CD14-positive monocyte (primary cell): ENCODE results near the gene ITPR2. TPM values are rescaled to one million over a fixed set of nuclear protein-coding genes. Genes with fewer than 3 reads are reported as not detected.

Source experiments
- DNase-seq, 3 donors: peaks; one replicate each; pipeline ENCODE4 v3.0.0-alpha.2; 2011 to 2022
- H2AFZ ChIP-seq: 2 replicates; pipeline ENCODE4 v1.6.0; 2012; ENCODE audit warnings: mild to moderate bottlenecking, low read depth, low read length, inconsistent platforms; ENCODE audit not compliant: insufficient read depth, poor library complexity, severe bottlenecking
- H3K27ac ChIP-seq, 2 donors: 1 replicate in 1 of 2; 2 replicates in 1 of 2; pipeline ENCODE4 v1.5.1; 2012 to 2013; ENCODE audit warnings: low read length in 2 of 2, control low read depth in 1 of 2, inconsistent platforms in 1 of 2, low read depth in 1 of 2, mild to moderate bottlenecking in 1 of 2
- H3K27me3 ChIP-seq, 2 donors: one replicate each; pipeline versions ENCODE4 v1.6.0 to v1.6.1; 2011 to 2013; ENCODE audit warnings: low read length in 2 of 2; ENCODE audit not compliant: control insufficient read depth in 2 of 2, insufficient read depth in 2 of 2
- H3K36me3 ChIP-seq, 2 donors: replicated peaks in 1 of 2; 1 replicate in 1 of 2; 2 replicates in 1 of 2; pipeline versions ENCODE4 v1.5.1 to v1.6.1; 2012 to 2013; ENCODE audit warnings: low read length in 2 of 2, control low read depth in 1 of 2, inconsistent platforms in 1 of 2, mild to moderate bottlenecking in 1 of 2; ENCODE audit not compliant: insufficient read depth in 2 of 2, control insufficient read depth in 1 of 2
- H3K4me1 ChIP-seq, 2 donors: 1 replicate in 1 of 2; 2 replicates in 1 of 2; pipeline versions ENCODE4 v1.5.1 to v1.6.1; 2012 to 2013; ENCODE audit warnings: low read length in 2 of 2, control low read depth in 1 of 2, inconsistent platforms in 1 of 2, mild to moderate bottlenecking in 1 of 2, moderate library complexity in 1 of 2; ENCODE audit not compliant: insufficient read depth in 2 of 2, control insufficient read depth in 1 of 2
- H3K4me2 ChIP-seq: replicated peaks from 2 replicates; pipeline ENCODE3; 2012; ENCODE audit warnings: low read length, moderate library complexity, mild to moderate bottlenecking; ENCODE audit not compliant: poor library complexity, severe bottlenecking; ENCODE audit errors: extremely low read depth
- H3K4me3 ChIP-seq, 3 experiments: fragments of 200-600 bp in 1 of 3; sonication (generic) in 1 of 3; replicated peaks in 1 of 3; 1 replicate in 2 of 3; 2 replicates in 1 of 3; pipeline ENCODE4 v1.5.1; 2011 to 2013; ENCODE audit warnings: low read length in 3 of 3, mild to moderate bottlenecking in 3 of 3, control low read depth in 2 of 3, low read depth in 2 of 3, inconsistent platforms in 1 of 3, moderate library complexity in 1 of 3
- H3K79me2 ChIP-seq: 2 replicates; pipeline ENCODE4 v1.6.0; 2012; ENCODE audit warnings: mild to moderate bottlenecking, control low read depth, inconsistent platforms, low read length, moderate library complexity; ENCODE audit not compliant: insufficient read depth
- H3K9ac ChIP-seq: 2 replicates; pipeline ENCODE4 v1.6.0; 2017; ENCODE audit warnings: low read length, mild to moderate bottlenecking; ENCODE audit not compliant: insufficient read depth, poor library complexity, severe bottlenecking
- H3K9me3 ChIP-seq, 2 donors: replicated peaks in 1 of 2; 1 replicate in 1 of 2; 2 replicates in 1 of 2; pipeline versions ENCODE4 v1.5.1 to v1.6.1; 2012 to 2013; ENCODE audit warnings: low read length in 2 of 2, control low read depth in 1 of 2; ENCODE audit not compliant: control insufficient read depth in 1 of 2, insufficient read depth in 1 of 2
- H4K20me1 ChIP-seq: 2 replicates; pipeline ENCODE4 v1.6.0; 2012; ENCODE audit warnings: mild to moderate bottlenecking, low read length, control low read depth, moderate library complexity; ENCODE audit not compliant: insufficient read depth
- H3K27ac Mint-ChIP-seq, 7 donors: one replicate each; pipeline ENCODE4 v1.8.0; 2020; ENCODE audit warnings: mild to moderate bottlenecking in 7 of 7, mixed read lengths in 7 of 7, moderate library complexity in 6 of 7, inconsistent platforms in 2 of 7
- H3K27me3 Mint-ChIP-seq, 3 donors: one replicate each; pipeline ENCODE4 v1.8.0; 2021 to 2022; ENCODE audit warnings: low read depth in 3 of 3, mild to moderate bottlenecking in 3 of 3, mixed read lengths in 3 of 3, moderate library complexity in 3 of 3, inconsistent platforms in 1 of 3
- H3K36me3 Mint-ChIP-seq, 2 donors: one replicate each; pipeline ENCODE4 v1.8.0; 2020; ENCODE audit warnings: mixed read lengths in 2 of 2, inconsistent platforms in 1 of 2, mild to moderate bottlenecking in 1 of 2
- H3K4me1 Mint-ChIP-seq: one replicate; pipeline ENCODE4 v1.8.0; 2020; ENCODE audit warnings: mild to moderate bottlenecking, mixed read lengths
- H3K4me3 Mint-ChIP-seq, 2 donors: one replicate each; pipeline ENCODE4 v1.8.0; 2020; ENCODE audit warnings: mild to moderate bottlenecking in 2 of 2, mixed read lengths in 2 of 2, moderate library complexity in 1 of 2
- H3K9me3 Mint-ChIP-seq, 7 donors: one replicate each; pipeline ENCODE4 v1.8.0; 2020 to 2022; ENCODE audit warnings: mixed read lengths in 7 of 7, mild to moderate bottlenecking in 6 of 7, moderate library complexity in 6 of 7, inconsistent platforms in 2 of 7
- WGBS: methylation state at CpG from one replicate; pipeline ENCODE4 v1.1.5; 2013; ENCODE audit warnings: missing lambda C conversion rate; ENCODE audit not compliant: insufficient coverage; 5-methylcytosine and 5-hydroxymethylcytosine counted together
- intact Hi-C, 2 donors: fragments of 100-400 bp; cut with micrococcal nuclease; formaldehyde crosslinking; loops; one replicate each; pipeline versions ENCODE4 v1.15.0 to v1.15.1; 2023
- polyA plus RNA-seq, 3 donors: library from polyadenylated mRNA; depleted of rRNA in 1 of 3; unstranded in 2 of 3; stranded (reverse) in 1 of 3; fragments of 300-500 nt in 2 of 3; fragments of >200 nt in 1 of 3; fragmentation: Illumina TruSeq in 2 of 3; gene quantifications; 1 replicate in 2 of 3; 2 replicates in 1 of 3; pipeline ENCODE4 v1.2.3, GENCODE V29; 2012 to 2021
- TF ChIP-seq, protein P1 (sequence below): fragments of 200-600 bp; IDR thresholded peaks from one replicate; pipeline ENCODE4 v1.8.0; 2022; ENCODE audit warnings: antibody characterized with exemption, mild to moderate bottlenecking

Gene ITPR2
- polyA plus RNA-seq, 3 donors: 2.7 to 6.4 (median 5.7) TPM

DNA sequence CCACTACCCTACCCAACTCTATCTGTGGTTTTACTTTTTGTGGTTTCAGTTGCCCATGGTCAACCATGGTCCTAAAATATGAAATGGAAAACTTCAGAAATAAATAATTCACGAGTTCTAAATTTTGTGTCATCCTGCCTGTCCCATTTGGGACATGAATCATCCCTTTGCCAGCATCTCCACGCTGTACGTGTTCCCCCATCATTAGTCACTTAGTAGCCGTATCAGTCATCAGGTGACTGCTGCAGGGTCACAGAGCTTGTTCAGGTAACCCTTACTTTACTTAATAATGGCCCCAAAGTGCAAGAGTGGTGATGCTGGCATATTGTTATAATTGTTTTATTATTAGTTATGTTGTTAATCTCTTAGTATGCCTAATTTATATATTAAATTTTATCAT lies 209.9 kb downstream of the ITPR2 start:
- intact Hi-C loops: no loop called here
- H3K36me3 Mint-ChIP-seq: peaks cover 71 to 74% of the 10 kb centered on the region in 2 donors
- H3K27ac Mint-ChIP-seq: peak overlapping the region in 1 of 7 donors; percentile 24
- no peak overlapping the region for H3K27ac ChIP-seq
- TF ChIP-seq, protein P1, sequence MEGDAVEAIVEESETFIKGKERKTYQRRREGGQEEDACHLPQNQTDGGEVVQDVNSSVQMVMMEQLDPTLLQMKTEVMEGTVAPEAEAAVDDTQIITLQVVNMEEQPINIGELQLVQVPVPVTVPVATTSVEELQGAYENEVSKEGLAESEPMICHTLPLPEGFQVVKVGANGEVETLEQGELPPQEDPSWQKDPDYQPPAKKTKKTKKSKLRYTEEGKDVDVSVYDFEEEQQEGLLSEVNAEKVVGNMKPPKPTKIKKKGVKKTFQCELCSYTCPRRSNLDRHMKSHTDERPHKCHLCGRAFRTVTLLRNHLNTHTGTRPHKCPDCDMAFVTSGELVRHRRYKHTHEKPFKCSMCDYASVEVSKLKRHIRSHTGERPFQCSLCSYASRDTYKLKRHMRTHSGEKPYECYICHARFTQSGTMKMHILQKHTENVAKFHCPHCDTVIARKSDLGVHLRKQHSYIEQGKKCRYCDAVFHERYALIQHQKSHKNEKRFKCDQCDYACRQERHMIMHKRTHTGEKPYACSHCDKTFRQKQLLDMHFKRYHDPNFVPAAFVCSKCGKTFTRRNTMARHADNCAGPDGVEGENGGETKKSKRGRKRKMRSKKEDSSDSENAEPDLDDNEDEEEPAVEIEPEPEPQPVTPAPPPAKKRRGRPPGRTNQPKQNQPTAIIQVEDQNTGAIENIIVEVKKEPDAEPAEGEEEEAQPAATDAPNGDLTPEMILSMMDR: no peak
- H3K4me2 ChIP-seq: no peak overlapping the region
- no peak overlapping the region for H3K9ac ChIP-seq
- no peaks in the 10 kb centered on the region for H3K4me1 Mint-ChIP-seq
- 94% methylated on average over 3 of the region's 4 CpGs for WGBS
- no peak overlapping the region for H3K4me3 Mint-ChIP-seq
- H3K36me3 ChIP-seq: peaks cover 32 to 82% of the 10 kb centered on the region in 2 donors
- no peaks in the 10 kb centered on the region for H3K27me3 ChIP-seq
- no peaks in the 10 kb centered on the region for H3K9me3 ChIP-seq
- H3K79me2 ChIP-seq: no peaks in the 10 kb centered on the region
- H3K27me3 Mint-ChIP-seq: no peaks in the 10 kb centered on the region
- H4K20me1 ChIP-seq: no peaks in the 10 kb centered on the region
- no peak for DNase-seq
- no peaks in the 10 kb centered on the region for H3K4me1 ChIP-seq
- H3K4me3 ChIP-seq: no peak overlapping the region
- no peak overlapping the region for H2AFZ ChIP-seq
- no peaks in the 10 kb centered on the region for H3K9me3 Mint-ChIP-seq

DNA sequence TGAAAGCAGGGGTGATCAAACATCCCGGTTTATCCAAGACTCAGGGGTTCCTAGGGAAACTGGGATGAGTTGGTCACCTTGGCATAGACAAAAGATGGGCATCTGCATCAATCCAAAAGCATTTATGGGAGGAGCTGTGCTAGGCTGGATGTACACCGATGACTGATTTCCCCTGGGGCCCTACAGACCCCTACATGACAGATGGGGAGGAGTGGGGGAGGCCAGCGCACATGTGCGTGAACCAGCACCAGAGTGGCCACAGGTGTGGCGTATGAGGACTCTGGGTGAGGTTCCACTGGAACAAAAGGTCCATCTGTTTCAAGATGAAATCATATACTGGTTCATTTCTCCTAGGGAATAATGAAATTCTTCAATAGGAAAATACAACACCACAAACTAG lies 210.4 kb downstream of the ITPR2 start:
- Histone ChIP-seq H3K79me2 (no peaks in the 10 kb centered on the region), H3K4me1 (no peaks in the 10 kb centered on the region), H3K9ac (no peak overlapping the region), H3K9me3 (no peaks in the 10 kb centered on the region), H2AFZ (no peak overlapping the region), H3K27me3 (no peaks in the 10 kb centered on the region), H3K4me3 (no peak overlapping the region), H3K36me3 (peaks cover 32 to 81% of the 10 kb centered on the region in 2 donors), H3K27ac (no peak overlapping the region), H3K4me2 (no peak overlapping the region), H4K20me1 (no peaks in the 10 kb centered on the region)
- DNase-seq: no peak
- no peak overlapping the region for H3K4me3 Mint-ChIP-seq
- intact Hi-C loops: no loop called here
- H3K27me3 Mint-ChIP-seq: no peaks in the 10 kb centered on the region
- WGBS: 100% methylated on average over 1 of the region's 5 CpGs
- TF ChIP-seq, protein P1: no peak
- no peak overlapping the region for H3K27ac Mint-ChIP-seq
- H3K4me1 Mint-ChIP-seq: no peaks in the 10 kb centered on the region
- peaks cover 68 to 71% of the 10 kb centered on the region in 2 donors for H3K36me3 Mint-ChIP-seq
- no peaks in the 10 kb centered on the region for H3K9me3 Mint-ChIP-seq
